GM23338 (cell line): Measurements from ENCODE around the gene MAOA. TPM values are rescaled to one million over a fixed set of nuclear protein-coding genes. Genes with fewer than 3 reads are reported as not detected.

Experiments used
- ATAC-seq: fragments of 200-7000 bp; cut with Tn5 transposase; 3 replicates; pipeline ENCODE4 v1.9.1; 2020
- DNase-seq: peaks from one replicate; pipeline ENCODE4 v3.0.0-alpha.2; 2015; ENCODE audit warnings: low spot score
- H2AFZ ChIP-seq: fragments of 200-600 bp; sonication (generic); 2 replicates; pipeline ENCODE4 v1.8.0; 2016; ENCODE audit warnings: antibody characterized with exemption, mild to moderate bottlenecking, moderate library complexity
- H3F3A ChIP-seq: fragments of 200-600 bp; sonication (generic); replicated peaks from 2 replicates; pipeline ENCODE4 v1.8.0; 2017; ENCODE audit warnings: antibody characterized with exemption, mixed run types, low read depth
- H3K27ac ChIP-seq: fragments of 200-600 bp; sonication (generic); 2 replicates; pipeline ENCODE4 v1.6.1; 2016; ENCODE audit warnings: low read depth
- H3K27me3 ChIP-seq: fragments of 200-600 bp; sonication (generic); 2 replicates; pipeline ENCODE4 v1.8.0; 2016; ENCODE audit warnings: mild to moderate bottlenecking, mixed run types, moderate library complexity; ENCODE audit not compliant: insufficient read depth
- H3K36me3 ChIP-seq: fragments of 200-600 bp; sonication (generic); 2 replicates; pipeline ENCODE4 v1.8.0; 2016; ENCODE audit warnings: mild to moderate bottlenecking; ENCODE audit not compliant: insufficient read depth
- H3K4me1 ChIP-seq: fragments of 200-600 bp; sonication (generic); 2 replicates; pipeline ENCODE4 v1.8.0; 2016; ENCODE audit warnings: mild to moderate bottlenecking, moderate library complexity; ENCODE audit not compliant: insufficient read depth
- H3K4me2 ChIP-seq: fragments of 200-600 bp; sonication (generic); 2 replicates; pipeline ENCODE4 v1.7.1; 2017; ENCODE audit warnings: mixed run types
- H3K4me3 ChIP-seq: fragments of 200-600 bp; sonication (generic); 2 replicates; pipeline ENCODE4 v1.6.1; 2016; ENCODE audit warnings: mixed run types
- H3K79me2 ChIP-seq: fragments of 200-600 bp; sonication (generic); replicated peaks from 2 replicates; pipeline ENCODE4 v1.8.0; 2017; ENCODE audit warnings: mild to moderate bottlenecking; ENCODE audit not compliant: insufficient read depth
- H3K9me2 ChIP-seq: fragments of 200-600 bp; sonication (generic); 2 replicates; pipeline ENCODE4 v1.8.0; 2017; ENCODE audit not compliant: insufficient read depth
- H4K20me1 ChIP-seq: fragments of 200-600 bp; sonication (generic); replicated peaks from 2 replicates; pipeline ENCODE4 v1.8.0; 2017; ENCODE audit warnings: mild to moderate bottlenecking; ENCODE audit not compliant: insufficient read depth
- H3K27ac Mint-ChIP-seq: 2 replicates; pipeline ENCODE4 v1.8.0; 2020; ENCODE audit warnings: inconsistent platforms, mild to moderate bottlenecking, moderate library complexity, mixed read lengths
- H3K27me3 Mint-ChIP-seq: 3 replicates; pipeline ENCODE4 v1.8.0; 2022; ENCODE audit warnings: low read depth, mild to moderate bottlenecking, moderate library complexity, mixed read lengths, inconsistent platforms; ENCODE audit not compliant: insufficient read depth, poor library complexity
- H3K36me3 Mint-ChIP-seq: 3 replicates; pipeline ENCODE4 v1.8.0; 2021; ENCODE audit warnings: low read depth, mild to moderate bottlenecking, inconsistent platforms, moderate library complexity, mixed read lengths
- H3K4me1 Mint-ChIP-seq: 3 replicates; pipeline ENCODE4 v1.8.0; 2020; ENCODE audit warnings: mild to moderate bottlenecking, inconsistent platforms, mixed read lengths
- H3K4me3 Mint-ChIP-seq: 3 replicates; pipeline ENCODE4 v1.8.0; 2021; ENCODE audit warnings: moderate library complexity, mild to moderate bottlenecking, inconsistent platforms, mixed read lengths
- H3K9me3 Mint-ChIP-seq: 3 replicates; pipeline ENCODE4 v1.8.0; 2020; ENCODE audit warnings: moderate library complexity, mild to moderate bottlenecking, inconsistent platforms, mixed read lengths
- CREB1 ChIP-seq: fragments of 250-450 bp; sonication (Bioruptor Pico); IDR thresholded peaks from 2 replicates; pipeline ENCODE4 v1.5.0; 2020; ENCODE audit warnings: low read depth, mild to moderate bottlenecking, moderate library complexity
- CTCF ChIP-seq, 2 experiments: fragments of 200-600 bp in 1 of 2; sonication (generic) in 1 of 2; conservative IDR thresholded peaks; 2 replicates each; pipeline versions ENCODE4 v1.5.1 to v1.6.1; 2016 to 2017; ENCODE audit warnings: antibody characterized with exemption in 2 of 2, low read depth in 2 of 2, mild to moderate bottlenecking in 2 of 2, moderate library complexity in 1 of 2
- ETS1 ChIP-seq: IDR thresholded peaks from 2 replicates; pipeline ENCODE4 v1.6.1; 2016; ENCODE audit warnings: antibody characterized with exemption
- EZH2 ChIP-seq: fragments of 200-600 bp; sonication (generic); IDR thresholded peaks from one replicate; pipeline ENCODE4 v1.8.0; 2017; ENCODE audit warnings: antibody characterized with exemption, mild to moderate bottlenecking, low read depth; ENCODE audit not compliant: unreplicated experiment
- EZH2phosphoT487 ChIP-seq: fragments of 200-600 bp; sonication (generic); IDR thresholded peaks from one replicate; pipeline ENCODE4 v1.8.1; 2018; ENCODE audit warnings: antibody characterized with exemption; ENCODE audit not compliant: unreplicated experiment
- JUNB ChIP-seq: IDR thresholded peaks from one replicate; pipeline ENCODE4 v1.6.1; 2016; ENCODE audit warnings: antibody characterized with exemption; ENCODE audit not compliant: unreplicated experiment
- NANOG ChIP-seq: IDR thresholded peaks from 2 replicates; pipeline ENCODE4 v1.6.1; 2016; ENCODE audit warnings: antibody characterized with exemption, borderline replicate concordance
- POLR2AphosphoS5 ChIP-seq: IDR thresholded peaks from 2 replicates; pipeline ENCODE4 v1.6.1; 2016; ENCODE audit warnings: antibody characterized with exemption, low read depth
- REST ChIP-seq: IDR thresholded peaks from one replicate; pipeline ENCODE4 v1.6.1; 2018; ENCODE audit warnings: antibody characterized with exemption; ENCODE audit not compliant: unreplicated experiment
- STAT1 ChIP-seq: IDR thresholded peaks from one replicate; pipeline ENCODE4 v1.6.1; 2016; ENCODE audit warnings: antibody characterized with exemption; ENCODE audit not compliant: unreplicated experiment
- ZNF114 ChIP-seq: fragments of 250-450 bp; sonication (Bioruptor Pico); IDR thresholded peaks from 2 replicates; pipeline ENCODE4 v1.5.0; 2020; ENCODE audit warnings: mild to moderate bottlenecking, moderate library complexity
- ZNF331 ChIP-seq: fragments of 250-450 bp; sonication (Bioruptor Pico); IDR thresholded peaks from 2 replicates; pipeline ENCODE4 v1.5.0; 2020; ENCODE audit warnings: low read depth, mild to moderate bottlenecking, moderate library complexity
- ZNF462 ChIP-seq: fragments of 250-450 bp; sonication (Bioruptor Pico); IDR thresholded peaks from 2 replicates; pipeline ENCODE4 v1.5.0; 2020; ENCODE audit warnings: mild to moderate bottlenecking, moderate library complexity
- polyA plus RNA-seq: library from polyadenylated mRNA; unstranded; fragments of >200 nt; fragmentation: Nextera tagmentation; extraction: Ambion mirVana; gene quantifications from 2 replicates; pipeline ENCODE4 v1.2.1, GENCODE V29; 2016
- total RNA-seq: library from RNA; depleted of rRNA; stranded (reverse); fragments of >200 nt; shearing (Covaris generic); gene quantifications from 2 replicates; pipeline ENCODE4 v1.2.3, GENCODE V29; 2014

MAOA gene
- total and polyA plus RNA-seq, 2 experiments from 2014 or later = 3.2 to 5.2 TPM

- Histone ChIP-seq H3K79me2 (no peaks in the 10 kb centered on the region), H3K9me2 (no peaks in the 10 kb centered on the region), H2AFZ (no peak overlapping the region), H3K27ac (no peak overlapping the region), H3K36me3 (no peaks in the 10 kb centered on the region), H3F3A (no peaks in the 10 kb centered on the region), H3K4me1 (no peaks in the 10 kb centered on the region), H4K20me1 (no peaks in the 10 kb centered on the region), H3K27me3 (no peaks in the 10 kb centered on the region), H3K4me2 (no peak overlapping the region), H3K4me3 (no peak overlapping the region)
- Mint-ChIP-seq H3K36me3 (no peaks in the 10 kb centered on the region), H3K9me3 (no peaks in the 10 kb centered on the region), H3K27me3 (no peaks in the 10 kb centered on the region), H3K4me3 (no peak overlapping the region), H3K4me1 (peaks cover 3% of the 10 kb centered on the region; the same call in 2 of the 3 replicates), H3K27ac (no peak overlapping the region)
- ATAC-seq (no peak), DNase-seq (no peak)
- TF ChIP-seq STAT1 = no peak
- no peak for TF ChIP-seq ZNF462 (CRISPR knock-in tag)
- TF ChIP-seq ZNF114 (CRISPR knock-in tag) = no peak
- TF ChIP-seq JUNB = no peak
- TF ChIP-seq REST = no peak
- TF ChIP-seq ZNF331 (CRISPR knock-in tag) = no peak
- no peak for TF ChIP-seq CTCF (conservative IDR thresholded peaks at IDR 0.05; ENCODE audit: low read depth in 2 of 2)
- TF ChIP-seq EZH2phosphoT487 = no peak
- no peak for TF ChIP-seq POLR2AphosphoS5
- no peak for TF ChIP-seq ETS1
- no peak for TF ChIP-seq EZH2
- no peak for TF ChIP-seq NANOG
- no peak for TF ChIP-seq CREB1
Measured at GRCh38 chrX:43661521-43662240, 5.6 kb downstream of the MAOA start.
